ENCODE measurements around the gene PDE4D.

DNA sequence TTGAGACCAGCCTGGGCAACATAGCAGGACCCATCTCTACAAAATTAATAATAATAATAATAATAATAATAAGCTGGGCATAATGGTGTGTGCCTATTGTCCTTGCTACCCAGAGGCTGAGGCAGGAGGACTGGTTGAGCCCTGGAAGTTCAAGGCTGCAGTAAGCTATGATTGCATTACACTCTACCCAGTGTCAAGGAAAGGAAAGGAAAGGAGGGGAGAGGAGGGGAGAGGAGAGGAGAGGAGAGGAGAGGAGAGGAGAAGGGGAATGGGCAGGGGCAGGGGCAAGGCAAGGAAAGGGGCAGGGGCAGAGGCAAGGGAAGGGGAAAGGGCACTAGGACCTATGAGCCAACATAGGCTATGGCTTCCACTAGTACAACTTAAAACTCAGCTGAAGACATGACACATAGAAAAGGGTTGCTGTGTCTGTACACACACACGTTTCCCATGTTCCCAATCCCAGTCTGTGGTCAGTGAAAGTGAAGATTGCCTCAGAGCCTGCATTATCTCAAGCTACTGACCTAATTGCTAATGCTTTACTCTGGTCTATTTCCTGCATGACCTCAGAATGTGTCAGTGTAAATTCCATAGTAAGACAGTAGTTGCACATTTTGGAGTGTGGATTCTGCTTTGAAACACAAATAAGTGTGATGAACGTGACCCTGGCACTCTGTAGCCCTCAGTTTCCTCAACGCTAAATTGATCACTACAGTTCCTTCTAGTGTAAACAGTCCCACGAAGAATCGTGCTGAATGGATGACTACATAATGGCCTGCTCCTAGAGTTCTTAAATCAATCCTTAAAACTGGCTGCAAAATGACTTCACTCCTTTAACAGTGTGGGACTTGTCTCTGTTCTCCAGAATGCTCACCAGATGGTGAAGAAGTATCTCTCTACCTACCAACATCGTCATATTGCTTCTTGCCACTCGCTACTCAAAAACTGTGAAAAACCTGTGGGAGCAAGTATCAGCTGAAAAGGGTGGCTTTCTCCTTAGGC lies 813.6 kb downstream of the PDE4D start:
- TF ChIP-seq POLR2AphosphoS5 (IDR thresholded peaks at IDR 0.05; ENCODE audit: low read depth, low read length): no peak
- no peak for TF ChIP-seq POLR2A (IDR thresholded peaks at IDR 0.05; ENCODE audit: low read depth, low read length)
